H9 (cell line): ENCODE measurements around the gene CLDN12. TPM values are rescaled to one million over a fixed set of nuclear protein-coding genes. Genes with fewer than 3 reads are reported as not detected.

Experiments used
- DNase-seq: peaks from one replicate; pipeline ENCODE4 v3.0.0-alpha.2; 2017
- H2AFZ ChIP-seq: one replicate; pipeline ENCODE4 v1.6.1; 2013; ENCODE audit warnings: mild to moderate bottlenecking, low read length, control low read depth, moderate library complexity
- H2AK5ac ChIP-seq: 2 replicates; pipeline ENCODE4 v1.6.1; 2013; ENCODE audit warnings: low read length, control low read depth, mixed read lengths; ENCODE audit not compliant: insufficient read length
- H2BK120ac ChIP-seq: one replicate; pipeline ENCODE4 v1.6.1; 2013; ENCODE audit warnings: low read depth, mild to moderate bottlenecking, low read length, control low read depth, inconsistent platforms; ENCODE audit not compliant: poor library complexity, severe bottlenecking
- H2BK12ac ChIP-seq: 2 replicates; pipeline ENCODE4 v1.6.1; 2013; ENCODE audit warnings: low read length, control low read depth, mixed read lengths, low read depth; ENCODE audit not compliant: insufficient read length
- H2BK15ac ChIP-seq: 2 replicates; pipeline ENCODE4 v1.6.1; 2013; ENCODE audit warnings: low read depth, low read length, control low read depth
- H2BK20ac ChIP-seq: one replicate; pipeline ENCODE4 v1.6.1; 2013; ENCODE audit warnings: low read depth, mild to moderate bottlenecking, low read length, control low read depth, inconsistent platforms; ENCODE audit not compliant: poor library complexity, severe bottlenecking
- H2BK5ac ChIP-seq: 2 replicates; pipeline ENCODE4 v1.6.1; 2013; ENCODE audit warnings: low read length, control low read depth, mixed read lengths; ENCODE audit not compliant: insufficient read length
- H3K14ac ChIP-seq: 2 replicates; pipeline ENCODE4 v1.6.1; 2013; ENCODE audit warnings: low read length, control low read depth; ENCODE audit not compliant: insufficient read depth
- H3K18ac ChIP-seq: 2 replicates; pipeline ENCODE4 v1.6.1; 2013; ENCODE audit warnings: low read depth, mild to moderate bottlenecking, mixed read lengths, low read length, control low read depth; ENCODE audit not compliant: insufficient read length
- H3K23ac ChIP-seq: 2 replicates; pipeline ENCODE4 v1.6.1; 2013; ENCODE audit warnings: low read length, control low read depth, mixed read lengths, low read depth; ENCODE audit not compliant: insufficient read length
- H3K23me2 ChIP-seq: 2 replicates; pipeline ENCODE4 v1.6.1; 2013; ENCODE audit warnings: low read depth, mild to moderate bottlenecking, mixed read lengths, low read length, control low read depth; ENCODE audit not compliant: insufficient read length, poor library complexity, severe bottlenecking
- H3K27ac ChIP-seq: 2 replicates; pipeline ENCODE4 v1.5.1; 2013; ENCODE audit warnings: low read length, control low read depth, mixed read lengths, low read depth; ENCODE audit not compliant: insufficient read length
- H3K27me3 ChIP-seq: 2 replicates; pipeline ENCODE4 v1.6.1; 2013; ENCODE audit warnings: low read length, control low read depth, inconsistent platforms; ENCODE audit not compliant: insufficient read depth
- H3K4ac ChIP-seq: 2 replicates; pipeline ENCODE4 v1.6.1; 2013; ENCODE audit warnings: low read depth, mild to moderate bottlenecking, control low read depth, inconsistent platforms, low read length, moderate library complexity
- H3K4me1 ChIP-seq: 2 replicates; pipeline ENCODE4 v1.6.1; 2013; ENCODE audit warnings: low read length, control low read depth, inconsistent platforms; ENCODE audit not compliant: insufficient read depth
- H3K4me2 ChIP-seq: 2 replicates; pipeline ENCODE4 v1.6.1; 2013; ENCODE audit warnings: low read length, control low read depth, mixed read lengths; ENCODE audit not compliant: insufficient read length, insufficient read depth
- H3K56ac ChIP-seq: 2 replicates; pipeline ENCODE4 v1.6.1; 2013; ENCODE audit warnings: low read depth, mild to moderate bottlenecking, mixed read lengths, low read length, control low read depth; ENCODE audit not compliant: insufficient read length
- H3K79me1 ChIP-seq: 2 replicates; pipeline ENCODE4 v1.6.1; 2013; ENCODE audit warnings: low read depth, mild to moderate bottlenecking, moderate library complexity, low read length, control low read depth, inconsistent platforms; ENCODE audit not compliant: insufficient read depth, poor library complexity, severe bottlenecking
- H3K79me2 ChIP-seq: 2 replicates; pipeline ENCODE4 v1.6.1; 2013; ENCODE audit warnings: low read length, control low read depth, inconsistent platforms; ENCODE audit not compliant: insufficient read depth
- H3K9ac ChIP-seq: 2 replicates; pipeline ENCODE4 v1.6.1; 2013; ENCODE audit warnings: low read length, control low read depth, mixed read lengths; ENCODE audit not compliant: insufficient read length; ENCODE audit errors: extremely low read depth
- H3K9me3 ChIP-seq: one replicate; pipeline ENCODE4 v1.6.1; 2013; ENCODE audit warnings: low read depth, low read length, inconsistent platforms; ENCODE audit not compliant: control insufficient read depth
- H3T11ph ChIP-seq: one replicate; pipeline ENCODE4 v1.6.1; 2013; ENCODE audit warnings: mild to moderate bottlenecking, low read length, control low read depth, inconsistent platforms
- H4K20me1 ChIP-seq: one replicate; pipeline ENCODE4 v1.6.1; 2013; ENCODE audit not compliant: control insufficient read depth, insufficient read length, insufficient read depth
- H4K5ac ChIP-seq: 2 replicates; pipeline ENCODE4 v1.6.1; 2013; ENCODE audit warnings: low read depth, mild to moderate bottlenecking, mixed read lengths, low read length, control low read depth; ENCODE audit not compliant: insufficient read length
- H4K8ac ChIP-seq: replicated peaks from 2 replicates; pipeline ENCODE4 v1.6.1; 2013; ENCODE audit warnings: low read length, control low read depth, mixed read lengths, low read depth; ENCODE audit not compliant: insufficient read length
- H4K91ac ChIP-seq: 2 replicates; pipeline ENCODE4 v1.6.1; 2013; ENCODE audit warnings: low read depth, mild to moderate bottlenecking, moderate library complexity, mixed read lengths, low read length, control low read depth; ENCODE audit not compliant: insufficient read length
- H3K27ac Mint-ChIP-seq, 3 experiments: 2 replicates in 2 of 3; 3 replicates in 1 of 3; pipeline ENCODE4 v1.8.0; 2020 to 2021; ENCODE audit warnings: mixed read lengths in 3 of 3, mild to moderate bottlenecking in 1 of 3, moderate library complexity in 1 of 3
- H3K27me3 Mint-ChIP-seq: 2 replicates; pipeline ENCODE4 v1.8.0; 2021; ENCODE audit warnings: low read depth, mild to moderate bottlenecking, moderate library complexity, mixed read lengths
- H3K36me3 Mint-ChIP-seq, 3 experiments: 2 replicates in 2 of 3; 3 replicates in 1 of 3; pipeline ENCODE4 v1.8.0; 2020 to 2021; ENCODE audit warnings: low read depth in 3 of 3, mixed read lengths in 3 of 3; ENCODE audit not compliant: insufficient read depth in 1 of 3
- H3K4me1 Mint-ChIP-seq, 2 experiments: 2 replicates each; pipeline ENCODE4 v1.8.0; 2020; ENCODE audit warnings: mixed read lengths in 2 of 2
- H3K4me3 Mint-ChIP-seq, 2 experiments: 2 replicates in 1 of 2; 3 replicates in 1 of 2; pipeline ENCODE4 v1.8.0; 2020 to 2021; ENCODE audit warnings: mild to moderate bottlenecking in 2 of 2, mixed read lengths in 2 of 2, moderate library complexity in 1 of 2
- H3K9me3 Mint-ChIP-seq, 2 experiments: 2 replicates in 1 of 2; 3 replicates in 1 of 2; pipeline ENCODE4 v1.8.0; 2020; ENCODE audit warnings: mild to moderate bottlenecking in 2 of 2, mixed read lengths in 2 of 2, moderate library complexity in 1 of 2
- CTCF ChIP-seq: fragments of 200-600 bp; sonication (generic); conservative IDR thresholded peaks from 3 replicates; pipeline ENCODE4 v1.8.0; 2021; ENCODE audit warnings: antibody characterized with exemption, mild to moderate bottlenecking
- WGBS: extraction: QIAGEN DNeasy Blood & Tissue Kit; methylation state at CpG from one replicate; pipeline ENCODE4 v1.1.7; 2013; ENCODE audit warnings: missing lambda C conversion rate, low lambda C conversion rate, mixed read lengths; ENCODE audit not compliant: insufficient read length; ENCODE audit errors: extremely low coverage; 5-methylcytosine and 5-hydroxymethylcytosine counted together
- total RNA-seq: library from RNA; stranded (reverse); gene quantifications from 2 replicates; pipeline ENCODE4 v1.2.1, GENCODE V29; 2021

The CLDN12 gene
- total RNA-seq, 1 experiment from 2014 or later, result 40.1 TPM

GRCh38 chr7:90445633-90446032 is 42.4 kb downstream of the CLDN12 start:
- Histone ChIP-seq H3K23me2 (no peaks in the 10 kb centered on the region), H3K14ac (no peak overlapping the region), H3K23ac (no peak overlapping the region), H3K27ac (no peak overlapping the region), H4K5ac (no peak overlapping the region), H2BK20ac (no peak overlapping the region), H2BK120ac (no peak overlapping the region), H3K9ac (no peak overlapping the region), H4K91ac (no peak overlapping the region), H3K56ac (no peak overlapping the region), H3K79me2 (no peaks in the 10 kb centered on the region), H2BK5ac (no peak overlapping the region), H3K4me2 (no peak overlapping the region), H4K8ac (no peak overlapping the region), H3K27me3 (no peaks in the 10 kb centered on the region), H2AFZ (no peak overlapping the region), H3K4me1 (no peaks in the 10 kb centered on the region), H2BK12ac (no peak overlapping the region), H3K18ac (no peak overlapping the region), H3K9me3 (no peaks in the 10 kb centered on the region), H2BK15ac (no peak overlapping the region), H3K79me1 (no peaks in the 10 kb centered on the region), H3T11ph (no peak overlapping the region), H2AK5ac (no peak overlapping the region), H3K4ac (no peak overlapping the region), H4K20me1 (no peaks in the 10 kb centered on the region)
- H3K27me3 Mint-ChIP-seq, result no peaks in the 10 kb centered on the region
- H3K27ac Mint-ChIP-seq, result no peak overlapping the region
- no peaks in the 10 kb centered on the region for H3K36me3 Mint-ChIP-seq
- no peak for DNase-seq
- no peak for TF ChIP-seq CTCF
- H3K4me3 Mint-ChIP-seq, result no peak overlapping the region
- H3K4me1 Mint-ChIP-seq, result no peaks in the 10 kb centered on the region; a peak in 1 of 4 replicates
- H3K9me3 Mint-ChIP-seq, result no peaks in the 10 kb centered on the region
- no CpG with 5 or more reads among the region's 2 CpGs for WGBS
